Measurements from ENCODE around the gene DSC1.

The DSC1 gene

GRCh38 chr18:31099450-31100230 is 63.0 kb downstream of the DSC1 start:
- TF ChIP-seq MAX (IDR thresholded peaks at IDR 0.05) (no peak), TEAD4 (IDR thresholded peaks at IDR 0.05) (no peak), RAD21 (IDR thresholded peaks at IDR 0.05; ENCODE audit: low read depth) (no peak), TCF12 (IDR thresholded peaks at IDR 0.05; ENCODE audit: low read depth) (no peak)
- TF ChIP-seq, protein P1, sequence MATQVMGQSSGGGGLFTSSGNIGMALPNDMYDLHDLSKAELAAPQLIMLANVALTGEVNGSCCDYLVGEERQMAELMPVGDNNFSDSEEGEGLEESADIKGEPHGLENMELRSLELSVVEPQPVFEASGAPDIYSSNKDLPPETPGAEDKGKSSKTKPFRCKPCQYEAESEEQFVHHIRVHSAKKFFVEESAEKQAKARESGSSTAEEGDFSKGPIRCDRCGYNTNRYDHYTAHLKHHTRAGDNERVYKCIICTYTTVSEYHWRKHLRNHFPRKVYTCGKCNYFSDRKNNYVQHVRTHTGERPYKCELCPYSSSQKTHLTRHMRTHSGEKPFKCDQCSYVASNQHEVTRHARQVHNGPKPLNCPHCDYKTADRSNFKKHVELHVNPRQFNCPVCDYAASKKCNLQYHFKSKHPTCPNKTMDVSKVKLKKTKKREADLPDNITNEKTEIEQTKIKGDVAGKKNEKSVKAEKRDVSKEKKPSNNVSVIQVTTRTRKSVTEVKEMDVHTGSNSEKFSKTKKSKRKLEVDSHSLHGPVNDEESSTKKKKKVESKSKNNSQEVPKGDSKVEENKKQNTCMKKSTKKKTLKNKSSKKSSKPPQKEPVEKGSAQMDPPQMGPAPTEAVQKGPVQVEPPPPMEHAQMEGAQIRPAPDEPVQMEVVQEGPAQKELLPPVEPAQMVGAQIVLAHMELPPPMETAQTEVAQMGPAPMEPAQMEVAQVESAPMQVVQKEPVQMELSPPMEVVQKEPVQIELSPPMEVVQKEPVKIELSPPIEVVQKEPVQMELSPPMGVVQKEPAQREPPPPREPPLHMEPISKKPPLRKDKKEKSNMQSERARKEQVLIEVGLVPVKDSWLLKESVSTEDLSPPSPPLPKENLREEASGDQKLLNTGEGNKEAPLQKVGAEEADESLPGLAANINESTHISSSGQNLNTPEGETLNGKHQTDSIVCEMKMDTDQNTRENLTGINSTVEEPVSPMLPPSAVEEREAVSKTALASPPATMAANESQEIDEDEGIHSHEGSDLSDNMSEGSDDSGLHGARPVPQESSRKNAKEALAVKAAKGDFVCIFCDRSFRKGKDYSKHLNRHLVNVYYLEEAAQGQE (IDR thresholded peaks at IDR 0.05; ENCODE audit: low read depth): no peak

- TF ChIP-seq FOXM1 (IDR thresholded peaks at IDR 0.05; ENCODE audit: borderline replicate concordance, low read depth): no peak
- no peak for TF ChIP-seq EP300 (IDR thresholded peaks at IDR 0.05; ENCODE audit: borderline replicate concordance)
- no peak for TF ChIP-seq TEAD4 (IDR thresholded peaks at IDR 0.05)
- no peak for TF ChIP-seq ZBTB7A (IDR thresholded peaks at IDR 0.05; ENCODE audit: low read depth)
- no peak for TF ChIP-seq TCF12 (IDR thresholded peaks at IDR 0.05; ENCODE audit: low read depth)
- no peak for TF ChIP-seq MAX (IDR thresholded peaks at IDR 0.05)
- no peak for TF ChIP-seq EGR1 (IDR thresholded peaks at IDR 0.05)
These were observed 63.8 kb downstream of the DSC1 start for GRCh38 chr18:31098878-31099277.

GRCh38 chr18:31097666-31098065 is 65.0 kb downstream of the DSC1 start:
- TF ChIP-seq FOXM1 (IDR thresholded peaks at IDR 0.05; ENCODE audit: borderline replicate concordance, low read depth) (no peak), TEAD4 (IDR thresholded peaks at IDR 0.05) (no peak), TCF12 (IDR thresholded peaks at IDR 0.05; ENCODE audit: low read depth) (no peak), NFIC (IDR thresholded peaks at IDR 0.05) (no peak), TAF1 (IDR thresholded peaks at IDR 0.05; ENCODE audit: low read depth) (no peak), EP300 (IDR thresholded peaks at IDR 0.05; ENCODE audit: borderline replicate concordance) (no peak), MAX (IDR thresholded peaks at IDR 0.05) (no peak), EGR1 (IDR thresholded peaks at IDR 0.05) (no peak), USF1 (IDR thresholded peaks at IDR 0.05) (no peak), YY1 (IDR thresholded peaks at IDR 0.05; ENCODE audit: low read depth) (no peak), RAD21 (IDR thresholded peaks at IDR 0.05; ENCODE audit: low read depth) (no peak), CREB1 (IDR thresholded peaks at IDR 0.05; ENCODE audit: low read depth) (no peak), CEBPB (IDR thresholded peaks at IDR 0.05) (no peak), ZBTB7A (IDR thresholded peaks at IDR 0.05; ENCODE audit: low read depth) (no peak)
- TF ChIP-seq, protein P1 (IDR thresholded peaks at IDR 0.05; ENCODE audit: low read depth): no peak

GRCh38 chr18:31093880-31094279 is 68.8 kb downstream of the DSC1 start:
- TF ChIP-seq NFIC (IDR thresholded peaks at IDR 0.05) (no peak), TAF1 (IDR thresholded peaks at IDR 0.05; ENCODE audit: low read depth) (no peak), FOXM1 (IDR thresholded peaks at IDR 0.05; ENCODE audit: borderline replicate concordance, low read depth) (no peak), TCF12 (IDR thresholded peaks at IDR 0.05; ENCODE audit: low read depth) (no peak), ZBTB7A (IDR thresholded peaks at IDR 0.05; ENCODE audit: low read depth) (no peak), RAD21 (IDR thresholded peaks at IDR 0.05; ENCODE audit: low read depth) (no peak), EGR1 (IDR thresholded peaks at IDR 0.05) (no peak), YY1 (IDR thresholded peaks at IDR 0.05; ENCODE audit: low read depth) (no peak)
- TF ChIP-seq, protein P1 (IDR thresholded peaks at IDR 0.05; ENCODE audit: low read depth): no peak

- TF ChIP-seq CEBPB (IDR thresholded peaks at IDR 0.05): no peak
- TF ChIP-seq, protein P1 (IDR thresholded peaks at IDR 0.05; ENCODE audit: low read depth): no peak
- TF ChIP-seq NFIC (IDR thresholded peaks at IDR 0.05): no peak
- TF ChIP-seq EGR1 (IDR thresholded peaks at IDR 0.05): no peak
These were observed 69.4 kb downstream of the DSC1 start for GRCh38 chr18:31093294-31093693.
